HG03097 (cell line): Measurements from ENCODE around the gene SWSAP1.
A peak's percentile ranks its signal among the peaks of the same experiment; 100 is the strongest.
"Not testable (repeated sequence)": the region's sequence is repeated elsewhere in the genome, so short reads cannot be mapped to it uniquely, and the experiment has no call there.

Source experiments
- ATAC-seq: cut with Tn5 transposase; IDR thresholded peaks from one replicate; pipeline ENCODE4 v1.9.1; 2021; ENCODE audit not compliant: unreplicated experiment, low FRiP score

SWSAP1 gene

DNA sequence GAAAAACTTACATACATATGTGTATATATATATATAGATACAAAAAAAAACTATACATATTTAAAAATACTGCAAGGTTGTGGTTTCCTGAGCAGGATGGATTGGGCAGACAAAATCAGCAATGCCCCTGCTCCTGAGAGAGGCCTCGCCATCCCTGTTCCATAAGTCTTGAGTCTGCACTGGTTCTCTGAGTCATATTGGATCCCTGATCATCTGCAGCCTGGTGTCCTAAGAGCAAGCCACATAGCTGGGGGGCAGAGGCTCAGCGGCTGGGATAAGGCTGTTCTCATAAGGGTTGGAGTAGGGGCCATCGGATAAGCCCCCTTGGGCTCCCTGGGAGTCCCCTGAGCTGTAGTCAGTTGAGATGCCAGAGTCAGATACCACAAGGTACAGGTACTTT, 3.3 kb downstream of the SWSAP1 start:
- no peak for ATAC-seq

DNA sequence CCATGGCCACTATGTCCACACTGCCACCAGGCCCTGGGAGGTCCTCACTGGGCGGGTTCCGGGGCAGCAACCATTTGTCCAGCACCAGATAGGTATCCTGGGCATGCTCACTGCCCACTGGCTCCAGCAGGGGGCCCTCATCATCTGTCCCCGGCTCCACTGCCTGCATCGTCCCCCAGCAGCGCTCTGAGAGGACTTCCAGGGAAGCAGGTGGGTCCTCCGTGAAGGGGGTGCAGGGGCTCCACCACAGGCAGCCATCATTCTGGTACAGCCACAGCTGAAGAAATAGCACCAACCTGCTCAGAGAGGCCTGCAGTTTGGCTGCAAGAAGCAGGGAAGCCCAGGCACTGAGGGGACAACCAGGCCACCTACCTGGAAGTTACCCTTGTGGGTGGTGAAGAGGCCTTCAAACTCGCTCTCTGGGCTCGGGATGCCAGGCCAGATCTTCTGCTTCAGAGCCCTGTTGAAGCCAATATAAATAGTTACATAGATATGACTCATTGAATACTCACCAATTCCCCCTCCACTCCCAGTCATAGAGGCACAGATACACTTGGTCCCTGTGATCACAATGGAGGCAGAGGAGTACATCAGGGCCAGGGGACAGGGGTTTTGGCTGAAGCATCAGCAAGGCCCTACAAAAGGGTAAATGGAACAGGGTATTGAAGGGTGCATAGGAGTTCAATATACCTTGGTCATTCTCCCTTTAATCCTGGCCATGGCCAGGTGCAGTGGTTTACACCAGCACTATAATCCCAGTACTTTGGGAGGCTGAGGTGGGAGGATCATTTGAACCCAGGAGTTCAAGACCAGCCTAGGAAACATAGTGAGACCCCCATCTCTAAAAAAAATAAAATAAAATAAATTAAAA, 4.1 kb downstream of the SWSAP1 start:
- no peak for ATAC-seq

DNA sequence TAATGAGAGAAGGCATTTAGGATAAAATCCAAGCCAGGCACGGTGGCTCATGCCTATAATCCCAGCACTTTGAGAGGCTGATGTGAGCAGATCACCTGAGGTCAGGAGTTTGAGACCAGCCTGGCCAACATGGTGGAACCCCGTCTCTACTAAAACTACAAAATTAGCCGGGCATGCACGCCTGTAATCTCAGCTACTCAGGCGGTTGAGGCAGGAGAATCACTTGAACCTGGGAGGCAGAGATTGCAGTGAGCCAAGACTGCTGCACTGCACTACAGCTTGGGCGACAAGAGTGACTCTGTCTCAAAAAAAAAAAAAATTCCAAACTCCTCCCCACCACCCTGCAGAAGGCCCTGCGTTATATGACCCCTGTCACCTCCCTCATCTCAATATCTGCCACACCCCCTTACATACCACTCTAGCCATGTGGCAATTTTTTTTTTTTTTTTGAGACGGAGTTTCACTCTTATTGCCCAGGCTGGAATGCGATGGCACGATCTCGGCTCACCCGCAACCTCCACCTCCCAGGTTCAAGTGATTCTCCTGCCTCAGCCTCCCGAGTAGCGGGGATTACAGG, 4.9 kb downstream of the SWSAP1 start:
- not testable (repeated sequence) for ATAC-seq

DNA sequence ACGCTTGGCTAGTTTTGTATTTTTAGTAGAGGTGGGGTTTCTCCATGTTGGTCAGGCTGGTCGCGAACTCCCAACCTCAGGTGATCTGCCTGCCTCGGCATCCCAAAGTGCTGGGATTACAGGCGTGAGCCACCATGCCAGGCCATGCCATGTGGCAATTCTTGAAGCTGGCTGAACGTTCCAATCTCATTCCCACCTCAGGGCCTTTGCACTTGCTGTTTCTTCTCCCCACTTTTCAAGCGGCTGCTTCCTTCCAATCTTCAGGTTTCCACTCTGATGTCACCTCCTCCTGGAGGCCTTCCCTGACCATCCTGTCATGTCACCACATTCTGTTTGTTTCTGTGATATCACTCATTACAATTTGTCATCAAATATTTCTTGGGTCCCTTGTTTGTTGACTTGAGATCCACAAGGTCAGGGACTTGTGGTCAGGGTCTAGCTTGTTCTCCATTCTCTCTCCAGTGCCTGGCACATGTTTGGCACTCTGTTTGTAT, 5.4 kb downstream of the SWSAP1 start:
- ATAC-seq, result no peak

DNA sequence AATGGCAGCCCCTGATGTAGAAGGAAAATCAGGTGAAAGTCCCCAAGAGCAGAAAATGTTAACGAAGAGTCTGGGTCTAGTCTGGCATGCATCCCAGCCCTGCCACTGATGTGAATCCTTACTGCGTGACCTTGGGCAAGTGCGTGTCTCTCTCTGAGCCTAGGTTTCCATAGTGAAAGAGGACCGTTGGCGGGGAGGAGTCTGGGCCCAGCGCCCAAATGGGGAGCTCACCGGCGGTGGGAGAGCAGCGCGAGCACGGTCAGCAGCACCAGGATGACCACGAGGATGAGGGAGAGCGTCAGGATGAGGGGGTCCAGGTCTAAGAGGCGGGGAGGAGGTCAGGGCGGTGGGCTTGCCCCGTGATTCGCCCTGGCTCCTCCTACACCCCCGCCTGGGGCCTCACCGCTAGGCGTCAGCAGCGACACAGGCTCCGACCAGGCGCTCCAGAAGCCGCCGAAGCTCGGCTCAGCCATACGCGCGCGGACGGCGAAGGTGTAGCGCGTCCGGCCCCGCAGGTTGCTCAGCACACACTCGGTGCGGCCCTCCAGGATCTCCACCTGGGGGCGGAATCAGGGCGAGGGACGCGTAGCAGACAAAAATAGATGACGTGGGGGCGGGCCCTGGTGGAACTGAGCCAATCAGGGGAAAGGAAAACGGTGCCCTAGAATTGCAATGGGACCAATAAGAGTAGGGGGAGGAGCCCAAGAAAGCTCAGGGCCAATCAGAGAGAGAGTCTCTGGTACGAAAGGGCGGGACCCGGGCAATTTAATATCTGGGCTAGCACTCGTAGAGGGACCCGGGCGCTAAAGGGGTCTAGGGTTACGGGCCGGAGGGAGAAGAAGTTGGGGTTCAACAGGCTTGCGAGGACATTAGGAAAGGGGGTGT, 6.4 kb downstream of the SWSAP1 start:
- peak; percentile 75 for ATAC-seq

DNA sequence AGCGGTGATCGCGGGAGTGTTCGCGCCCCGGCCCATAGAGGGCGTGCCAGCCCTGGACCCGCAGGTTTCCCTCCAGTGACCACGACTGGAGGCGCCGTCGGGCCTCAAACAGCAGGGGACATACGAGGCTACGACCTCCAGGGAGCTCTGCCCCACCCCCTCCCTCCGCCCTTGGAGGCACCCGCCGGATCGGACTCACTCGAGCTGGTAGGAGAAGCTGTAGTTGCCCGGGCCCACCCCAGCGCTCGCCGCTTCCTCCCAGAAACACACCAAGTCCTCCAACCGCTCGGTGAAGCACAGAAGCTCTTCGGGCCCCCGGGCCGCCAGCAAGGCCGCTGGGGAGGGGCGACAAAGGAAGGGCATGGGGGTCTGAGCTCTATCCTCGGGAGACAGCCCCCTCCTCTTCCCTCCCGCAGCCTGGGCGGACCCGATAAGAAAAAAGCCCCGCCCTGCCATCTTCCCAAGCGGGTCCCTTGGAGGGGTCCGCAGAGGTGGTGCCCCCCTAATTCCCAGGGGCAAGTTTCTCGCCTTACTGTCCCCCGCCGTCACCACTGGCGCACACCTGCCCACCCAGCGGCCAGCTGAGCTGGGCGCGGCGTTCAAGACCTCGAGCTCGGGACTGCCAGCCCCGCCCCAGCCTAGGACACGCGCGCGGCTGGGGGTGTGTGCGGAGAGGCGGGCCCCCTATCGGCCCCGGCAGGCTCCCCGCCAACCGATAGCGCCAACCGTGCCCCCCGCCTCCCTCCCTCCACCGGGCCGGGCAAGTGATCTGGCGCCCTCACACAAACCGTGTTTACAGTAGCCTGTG, 8.6 kb downstream of the SWSAP1 start:
- no peak for ATAC-seq

DNA sequence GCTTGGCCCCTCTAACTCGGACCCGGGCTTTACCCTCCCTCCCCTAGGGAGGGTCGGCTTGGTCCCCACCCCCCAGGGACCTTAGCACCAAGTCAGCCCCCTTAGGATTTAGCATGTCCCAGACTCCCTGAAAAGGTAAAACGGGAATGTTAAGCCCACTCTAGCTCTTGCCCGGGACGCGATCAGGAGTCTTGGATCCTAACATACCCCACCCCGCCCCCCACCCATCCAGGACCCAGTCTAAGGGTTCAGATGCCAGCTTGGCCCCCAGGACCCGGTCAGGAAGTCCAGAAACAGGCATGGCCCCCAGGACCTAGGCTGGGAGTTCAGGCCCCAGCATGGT, 9.2 kb downstream of the SWSAP1 start:
- ATAC-seq, result no peak

DNA sequence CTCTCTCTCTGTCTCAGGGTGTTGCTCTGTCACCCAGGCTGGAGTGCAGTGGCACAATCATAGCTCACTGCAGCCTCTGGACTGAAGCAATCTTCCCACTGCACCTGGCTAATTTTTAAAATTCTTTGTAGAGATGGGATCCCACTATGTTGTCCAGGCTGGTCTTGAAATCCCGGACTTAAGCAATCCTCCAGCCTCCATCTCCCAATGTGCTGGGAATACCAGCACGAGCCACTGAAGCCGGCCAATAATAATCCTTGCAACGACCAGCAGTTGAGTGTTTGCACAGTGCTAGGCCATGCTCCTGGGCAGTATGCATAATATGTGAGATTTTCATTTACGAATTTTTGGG, 10.3 kb downstream of the SWSAP1 start:
- ATAC-seq, result no peak

DNA sequence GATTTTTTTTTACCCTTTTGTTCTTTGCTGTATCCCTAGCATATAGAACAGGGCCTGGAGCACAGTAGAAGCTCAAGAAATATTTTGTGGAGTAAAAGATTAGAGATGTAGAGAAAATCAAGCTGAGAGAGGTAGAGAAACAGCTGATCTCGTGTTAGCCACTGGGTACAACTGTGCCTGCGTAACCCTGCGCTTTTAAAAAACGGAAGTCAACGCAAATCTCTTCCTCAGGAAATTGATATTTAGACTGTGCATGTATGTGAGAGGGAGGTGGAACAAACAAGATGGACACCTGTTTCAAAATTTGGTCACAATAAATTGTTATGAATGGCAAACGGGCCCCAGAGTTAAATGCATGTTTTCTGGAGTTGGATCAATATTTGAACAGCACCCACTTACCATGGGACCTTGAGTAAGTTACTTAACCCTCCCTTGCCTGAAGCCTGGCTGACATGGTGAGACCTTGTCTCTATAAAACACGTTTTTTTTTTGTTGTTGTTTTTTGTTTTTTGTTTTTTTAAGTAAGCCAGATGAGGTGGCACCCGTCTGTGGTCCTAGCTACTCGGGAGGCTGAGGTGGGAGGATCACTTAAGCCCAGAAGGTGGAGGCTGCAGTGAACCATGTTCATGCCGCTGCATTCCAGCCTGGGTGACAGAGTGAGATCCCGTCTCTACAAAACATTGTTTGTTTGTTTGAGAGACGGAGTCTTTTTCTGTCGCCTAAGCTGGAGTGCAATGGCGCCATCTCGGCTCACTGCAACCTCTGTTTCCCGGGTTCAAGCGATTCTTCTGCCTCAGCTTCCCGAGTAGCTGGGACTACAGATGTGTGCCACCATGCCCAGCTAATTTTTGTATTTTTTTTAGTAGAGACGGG, 12.9 kb downstream of the SWSAP1 start:
- no peak for ATAC-seq

DNA sequence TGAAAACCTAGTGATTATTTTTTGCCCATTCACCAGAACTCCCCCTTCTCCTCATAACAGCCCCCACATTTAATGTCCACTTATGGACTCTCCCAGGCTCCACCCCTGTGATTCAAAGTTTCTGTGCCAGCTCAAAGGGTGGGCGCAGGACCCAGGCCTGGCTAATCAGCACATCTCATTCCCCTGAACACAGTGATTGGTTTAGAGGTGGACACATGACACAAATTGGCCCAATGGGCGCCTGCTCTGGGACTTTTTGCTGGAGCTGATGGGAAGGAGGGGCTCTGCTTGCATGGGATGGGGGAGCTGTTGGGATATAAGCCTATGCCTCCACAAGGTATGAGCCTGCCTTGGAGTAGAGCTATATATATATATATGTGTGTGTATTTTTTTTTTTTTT, 15.9 kb downstream of the SWSAP1 start:
- no peak for ATAC-seq

DNA sequence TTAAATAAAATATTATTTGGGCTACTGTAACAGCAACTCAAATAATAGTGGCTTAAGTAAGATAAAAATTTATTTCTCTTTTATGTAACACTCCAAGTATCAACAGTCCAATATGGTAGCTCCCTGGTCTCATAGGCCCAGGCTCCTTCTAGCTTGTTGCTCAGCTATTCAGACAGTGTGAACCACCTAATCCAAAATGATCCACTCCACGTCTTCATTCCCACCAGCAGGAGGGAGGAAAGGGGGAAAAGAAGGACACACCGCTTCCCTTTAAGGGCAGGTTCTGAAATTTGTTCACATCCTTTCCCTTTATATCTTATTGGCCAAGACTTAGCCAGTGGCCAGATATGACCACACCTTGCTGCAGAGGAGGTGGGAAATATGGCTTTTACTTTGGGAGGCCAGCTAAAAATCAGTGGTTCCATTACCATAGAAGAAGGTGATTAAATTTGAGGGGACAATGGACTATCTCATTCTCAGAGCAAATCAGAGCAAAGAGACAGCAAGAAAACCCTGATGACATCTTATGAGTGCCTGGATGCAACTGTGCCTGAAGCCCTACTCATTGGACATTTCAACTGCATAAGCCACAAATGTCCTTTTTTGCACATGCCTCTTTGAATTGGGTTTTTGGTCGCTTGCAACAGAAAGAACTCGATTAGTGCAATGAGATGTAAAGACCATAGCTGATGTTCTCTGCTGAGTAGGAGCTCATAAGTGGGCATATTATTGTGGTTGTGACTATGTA, 16.6 kb downstream of the SWSAP1 start:
- ATAC-seq, result no peak

DNA sequence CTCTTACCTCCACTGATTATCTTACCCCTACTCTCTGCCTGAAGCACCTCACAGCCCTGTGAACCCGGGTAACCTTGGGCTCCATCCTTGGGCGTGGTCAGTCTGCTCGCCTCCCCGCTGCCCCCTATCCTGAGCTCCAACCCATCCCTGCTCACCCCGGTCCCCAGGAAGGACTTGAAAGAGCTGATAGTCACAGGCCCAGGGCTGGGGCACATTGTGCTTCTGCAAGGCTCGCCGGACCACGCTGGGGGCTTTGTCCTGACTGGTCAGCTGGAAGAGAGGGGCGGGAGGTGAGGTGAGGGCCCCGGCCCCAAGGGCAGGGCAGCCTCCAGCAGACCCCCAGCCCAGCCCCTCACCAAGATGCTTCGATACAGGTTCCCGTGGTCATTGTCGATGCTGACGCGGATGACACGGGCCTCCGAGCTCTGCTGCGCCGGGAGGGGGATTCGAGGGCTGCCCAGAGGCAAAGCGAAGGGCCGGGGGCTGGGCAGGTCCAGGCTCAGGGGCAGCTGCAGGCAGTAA, 22.7 kb downstream of the SWSAP1 start:
- no peak for ATAC-seq

DNA sequence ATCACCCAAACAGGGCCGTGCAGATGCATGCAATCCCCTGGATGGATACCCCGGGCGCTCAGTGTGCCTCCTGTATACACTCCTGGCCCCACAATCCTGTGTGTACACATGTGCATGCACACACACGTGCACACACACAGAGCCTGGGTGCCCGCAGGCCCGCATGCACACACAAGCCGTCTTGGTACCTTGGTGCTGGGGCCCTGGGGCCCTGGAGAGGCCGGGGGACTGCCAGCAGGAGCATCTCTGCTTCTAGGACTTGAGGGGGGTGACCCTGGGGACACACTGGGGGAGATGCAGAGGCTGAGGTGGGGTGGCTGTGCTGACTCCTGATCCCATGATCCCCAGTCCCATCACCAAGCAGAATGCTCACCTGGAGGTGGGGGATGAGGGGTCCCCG, 25.2 kb downstream of the SWSAP1 start:
- ATAC-seq, result no peak

DNA sequence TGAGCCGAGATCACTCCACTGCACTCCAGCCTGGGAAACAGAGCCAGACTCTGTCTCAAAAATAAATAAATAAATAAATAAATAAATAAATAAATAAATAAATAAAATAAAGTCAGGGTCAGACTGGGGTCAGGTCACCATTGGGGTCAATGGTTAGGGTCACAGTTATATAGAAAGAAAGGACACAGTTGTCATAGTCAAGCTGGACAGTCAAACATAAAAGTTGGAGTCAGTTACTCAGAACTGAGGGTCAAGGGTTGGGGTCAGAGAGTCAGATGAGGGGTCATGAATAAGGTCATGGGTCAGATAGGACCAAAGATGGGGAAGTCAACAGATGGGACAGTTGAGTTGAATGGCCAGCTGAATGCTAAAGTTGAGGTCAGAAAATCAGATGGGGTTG, 26.3 kb downstream of the SWSAP1 start:
- ATAC-seq, result no peak

DNA sequence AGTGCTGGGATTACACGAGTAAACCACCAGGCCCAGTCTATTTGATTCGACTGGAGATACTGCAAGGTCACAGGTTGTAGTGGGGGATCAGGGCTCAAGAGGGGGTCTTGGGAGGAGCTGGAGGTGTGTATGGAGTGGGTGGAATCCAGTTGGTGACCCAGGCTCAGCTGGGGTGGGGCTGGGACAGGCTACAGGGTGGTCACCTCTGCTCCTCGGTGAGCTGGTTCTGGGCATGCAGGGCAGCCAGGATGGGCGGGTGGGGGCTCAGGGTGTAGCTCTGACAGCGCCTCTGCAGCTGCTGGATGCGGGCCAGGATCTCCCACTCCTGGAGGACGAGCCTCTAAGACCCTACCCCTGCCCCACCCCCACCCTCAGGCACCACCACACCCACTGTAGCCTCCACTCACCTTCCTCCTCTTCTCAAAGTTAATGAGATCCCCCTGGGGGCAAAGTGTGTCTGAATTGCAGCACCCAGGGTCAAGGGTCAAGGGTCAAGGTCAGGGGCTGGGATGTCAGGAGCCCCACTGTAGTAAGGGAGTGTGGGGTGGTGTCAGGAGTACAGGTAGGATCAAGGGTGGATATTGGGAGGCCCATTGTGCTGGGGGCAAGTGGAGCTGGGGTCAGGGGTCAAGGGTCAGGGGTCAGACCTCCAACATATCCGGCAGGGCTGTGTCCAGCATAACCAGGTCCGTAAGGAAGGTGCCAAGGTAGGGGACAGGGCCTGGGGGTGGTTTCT, 27.5 kb downstream of the SWSAP1 start:
- ATAC-seq, result no peak

DNA sequence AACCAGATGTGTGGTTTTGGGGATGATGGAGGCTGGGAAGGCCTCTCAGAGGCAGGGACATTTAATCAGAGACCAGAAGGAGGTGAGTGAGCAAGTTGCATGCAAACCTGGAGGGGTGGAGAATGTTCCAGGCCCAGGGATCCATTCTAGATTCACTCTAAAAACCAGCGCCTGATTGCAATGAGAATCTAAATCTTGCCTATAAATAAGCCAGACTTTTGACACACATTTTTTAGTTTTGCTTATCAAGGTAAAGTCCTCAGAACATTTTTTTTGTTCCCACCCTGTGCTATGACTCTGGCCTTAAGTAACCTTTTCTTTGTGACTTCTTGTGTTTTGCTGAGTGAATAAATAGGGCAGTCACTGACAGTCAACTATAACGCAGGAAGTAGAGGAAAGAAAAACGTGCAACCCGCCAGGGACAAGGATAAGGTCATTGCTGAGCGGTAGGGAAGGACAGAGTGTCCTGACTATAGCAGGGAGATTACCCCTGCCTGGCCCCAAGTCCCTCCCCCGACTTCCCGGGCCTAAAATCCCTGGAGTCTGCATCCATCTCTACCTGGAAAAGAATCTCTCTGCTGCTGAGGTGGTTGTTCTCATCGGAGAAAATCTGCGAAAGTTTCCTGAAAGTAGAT, 30.2 kb downstream of the SWSAP1 start:
- no peak for ATAC-seq

DNA sequence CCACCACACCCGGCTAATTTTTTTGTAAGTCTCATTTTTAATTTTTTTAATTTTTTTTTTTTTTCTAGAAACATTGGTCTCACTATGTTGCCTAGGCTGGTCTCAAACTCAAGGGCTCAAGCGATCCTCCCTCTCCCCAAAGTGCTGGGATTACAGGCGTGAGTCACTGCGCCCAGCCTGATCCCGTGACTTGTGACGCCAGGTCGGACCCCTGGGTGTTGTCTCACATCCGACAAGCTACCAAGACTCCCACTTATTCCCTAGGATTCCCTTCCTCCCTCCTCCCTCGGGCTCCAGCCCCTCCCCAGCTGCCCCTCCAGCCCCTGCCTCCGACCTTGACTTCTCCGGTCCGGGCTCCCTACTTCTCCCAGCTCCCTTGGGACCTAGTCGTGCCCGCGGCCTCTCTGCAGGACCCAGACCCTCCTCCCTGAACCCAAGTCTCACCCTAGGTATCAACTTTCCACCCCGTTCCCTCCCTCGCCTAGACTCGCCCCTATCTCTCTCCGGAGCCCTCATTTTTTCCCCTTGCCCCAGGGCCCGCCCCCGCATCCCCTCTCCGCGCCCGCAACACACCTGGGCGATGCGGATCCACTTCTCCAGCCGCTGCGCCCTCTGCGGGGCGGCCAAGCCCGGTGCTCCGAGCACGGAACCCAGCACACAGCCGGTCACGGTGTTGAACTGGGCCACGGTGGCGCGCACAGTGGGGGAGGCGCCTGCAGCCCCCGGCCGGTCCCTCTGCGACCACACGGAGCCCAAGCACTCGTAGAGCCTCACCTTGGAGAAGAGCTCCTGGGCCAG, 31.6 kb downstream of the SWSAP1 start:
- ATAC-seq, result no peak
